Thyroid gland (tissue), 4 donors: ENCODE measurements around the gene SP100.

Experiments
- POLR2A ChIP-seq, 2 donors: fragments of 450-650 bp; IDR thresholded peaks; one replicate each; pipeline ENCODE4 v1.6.1; 2017; ENCODE audit warnings: antibody characterized with exemption in 2 of 2, mild to moderate bottlenecking in 2 of 2, moderate library complexity in 1 of 2
- TF ChIP-seq, protein P1 (sequence below), 6 experiments: fragments of 200-600 bp in 3 of 6; fragments of 450-650 bp in 3 of 6; sonication (generic) in 3 of 6; IDR thresholded peaks; one replicate each; pipeline ENCODE4 v1.5.1; 2016 to 2019; ENCODE audit warnings: antibody characterized with exemption in 6 of 6, mild to moderate bottlenecking in 2 of 6, inconsistent platforms in 1 of 6, moderate library complexity in 1 of 6

DNA sequence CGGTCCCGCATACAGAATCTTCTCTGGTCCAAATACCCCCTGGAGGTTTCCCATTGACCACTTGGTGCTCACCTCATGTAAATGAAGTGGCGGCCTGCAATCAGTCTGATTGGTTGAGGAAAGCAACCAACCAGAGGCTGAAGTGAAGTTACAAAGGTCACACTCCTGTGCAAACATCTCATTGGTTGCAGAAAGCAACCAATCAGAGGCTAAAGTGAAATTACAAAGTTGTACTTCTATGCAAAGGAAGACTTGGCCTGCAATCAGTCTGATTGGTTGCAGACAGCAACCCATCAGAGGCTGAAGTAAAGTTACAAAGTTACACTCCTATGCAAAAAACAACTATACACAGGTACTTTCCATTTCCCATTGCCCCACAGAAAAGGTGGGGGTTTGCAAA, 2.5 kb upstream of the SP100 start:
- no peak for TF ChIP-seq POLR2A (IDR thresholded peaks at IDR 0.05)
- TF ChIP-seq, protein P1, sequence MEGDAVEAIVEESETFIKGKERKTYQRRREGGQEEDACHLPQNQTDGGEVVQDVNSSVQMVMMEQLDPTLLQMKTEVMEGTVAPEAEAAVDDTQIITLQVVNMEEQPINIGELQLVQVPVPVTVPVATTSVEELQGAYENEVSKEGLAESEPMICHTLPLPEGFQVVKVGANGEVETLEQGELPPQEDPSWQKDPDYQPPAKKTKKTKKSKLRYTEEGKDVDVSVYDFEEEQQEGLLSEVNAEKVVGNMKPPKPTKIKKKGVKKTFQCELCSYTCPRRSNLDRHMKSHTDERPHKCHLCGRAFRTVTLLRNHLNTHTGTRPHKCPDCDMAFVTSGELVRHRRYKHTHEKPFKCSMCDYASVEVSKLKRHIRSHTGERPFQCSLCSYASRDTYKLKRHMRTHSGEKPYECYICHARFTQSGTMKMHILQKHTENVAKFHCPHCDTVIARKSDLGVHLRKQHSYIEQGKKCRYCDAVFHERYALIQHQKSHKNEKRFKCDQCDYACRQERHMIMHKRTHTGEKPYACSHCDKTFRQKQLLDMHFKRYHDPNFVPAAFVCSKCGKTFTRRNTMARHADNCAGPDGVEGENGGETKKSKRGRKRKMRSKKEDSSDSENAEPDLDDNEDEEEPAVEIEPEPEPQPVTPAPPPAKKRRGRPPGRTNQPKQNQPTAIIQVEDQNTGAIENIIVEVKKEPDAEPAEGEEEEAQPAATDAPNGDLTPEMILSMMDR (IDR thresholded peaks at IDR 0.05), result no peak
